Right lobe of liver (tissue), 6 donors: ENCODE measurements around the gene ANKRD31. TPM values are rescaled to one million over a fixed set of nuclear protein-coding genes. Genes with fewer than 3 reads are reported as not detected.

Experiments used
- ATAC-seq, 4 donors: fragments of 200-7000 bp; cut with Tn5 transposase; one replicate each; pipeline ENCODE4 v1.9.1; 2020; ENCODE audit warnings: mild to moderate bottlenecking in 4 of 4, moderate library complexity in 4 of 4
- DNase-seq, 3 donors: peaks; one replicate each; pipeline ENCODE4 v3.0.0-alpha.2; 2020
- H3K27ac ChIP-seq, 3 donors: fragments of 200-600 bp; one replicate each; pipeline ENCODE4 v1.8.0; 2022
- H3K27me3 ChIP-seq, 2 donors: fragments of 200-600 bp; one replicate each; pipeline ENCODE4 v1.8.0; 2022
- H3K36me3 ChIP-seq, 4 donors: fragments of 200-600 bp; sonication (generic) in 1 of 4; one replicate each; pipeline versions ENCODE4 v1.5.1 to v1.8.0; 2017 to 2022; ENCODE audit warnings: control low read depth in 1 of 4
- H3K4me1 ChIP-seq, 4 donors: fragments of 200-600 bp; sonication (generic) in 1 of 4; one replicate each; pipeline versions ENCODE4 v1.5.1 to v1.8.0; 2017 to 2022; ENCODE audit warnings: control low read depth in 1 of 4
- H3K4me3 ChIP-seq, 3 donors: fragments of 200-600 bp; one replicate each; pipeline ENCODE4 v1.8.0; 2022
- H3K9me3 ChIP-seq, 4 donors: fragments of 200-600 bp; sonication (generic) in 1 of 4; one replicate each; pipeline versions ENCODE4 v1.5.1 to v1.8.0; 2017 to 2022; ENCODE audit warnings: control low read depth in 1 of 4
- CTCF ChIP-seq, 4 donors: fragments of 200-600 bp in 3 of 4; fragments of 450-650 bp in 1 of 4; IDR thresholded peaks; one replicate each; pipeline versions ENCODE4 v1.5.1 to v1.8.0; 2016 to 2022; ENCODE audit warnings: antibody characterized with exemption in 4 of 4, mild to moderate bottlenecking in 2 of 4
- POLR2A ChIP-seq: fragments of 450-650 bp; IDR thresholded peaks from one replicate; pipeline ENCODE4 v1.6.1; 2017; ENCODE audit warnings: antibody characterized with exemption, mild to moderate bottlenecking
- WGBS: methylation state at CpG from one replicate; pipeline ENCODE4 v1.1.6; 2018; ENCODE audit warnings: low coverage, low lambda C conversion rate; ENCODE audit not compliant: insufficient coverage; ENCODE audit errors: missing lambda C conversion rate; 5-methylcytosine and 5-hydroxymethylcytosine counted together
- intact Hi-C, 2 donors: fragments of 100-400 bp; cut with DNase I; formaldehyde crosslinking; loops; one replicate each; pipeline versions ENCODE4 v1.11.2 to v1.14.1; 2022
- total RNA-seq, 6 experiments: library from RNA; depleted of rRNA in 2 of 6; stranded (reverse); fragments of >200 nt in 2 of 6; fragmentation: NEBNext Ultra II Directional in 3 of 6; extraction: Animal tissue kit (Norgen Biotek cat#: 25700) in 3 of 6; gene quantifications; one replicate each; pipeline versions ENCODE4 v1.1.0 to v1.2.4, GENCODE V29; 2016 to 2023
- donor health status: DM: no; HTN: yes; CAD: no.
- donor health status: DM: no; HTN: no; CAD: no.
- donor health status: DM: no; HTN: no; CAD: no.
- donor health status: DM: no; HTN: yes; CAD: no.
- donor health status: DM: no; HTN: yes; CAD: no.

The ANKRD31 gene
- total RNA-seq, 6 experiments from 2014 or later = 0.02 to 0.15 (median 0.12) TPM; not detected in 1

- H3K4me1 ChIP-seq = no peaks in the 10 kb centered on the region
- intact Hi-C loops = no loop called here
- WGBS = 94% methylated on average over 2 of the region's 2 CpGs
- DNase-seq (no peak), ATAC-seq (no peak)
- H3K4me3 ChIP-seq = no peak overlapping the region
- H3K27me3 ChIP-seq = no peaks in the 10 kb centered on the region
- TF ChIP-seq CTCF (IDR thresholded peaks at IDR 0.05) = no peak
- H3K36me3 ChIP-seq = no peaks in the 10 kb centered on the region
- H3K27ac ChIP-seq = no peak overlapping the region
- H3K9me3 ChIP-seq = no peaks in the 10 kb centered on the region
These were observed 22.3 kb downstream of the ANKRD31 start for GRCh38 chr5:75214409-75214808.

GRCh38 chr5:75203604-75204003 lies 33.1 kb downstream of the ANKRD31 start:
- no peak overlapping the region for H3K4me3 ChIP-seq
- DNase-seq (no peak), ATAC-seq (no peak)
- intact Hi-C loops = no loop called here
- H3K4me1 ChIP-seq = no peaks in the 10 kb centered on the region
- no peaks in the 10 kb centered on the region for H3K9me3 ChIP-seq
- H3K36me3 ChIP-seq = no peaks in the 10 kb centered on the region
- no peaks in the 10 kb centered on the region for H3K27me3 ChIP-seq
- WGBS = 81% methylated on average over 3 of the region's 3 CpGs
- no peak for TF ChIP-seq POLR2A
- TF ChIP-seq CTCF (IDR thresholded peaks at IDR 0.05) = no peak
- H3K27ac ChIP-seq = no peak overlapping the region

GRCh38 chr5:75202935-75203334 lies 33.7 kb downstream of the ANKRD31 start:
- no peaks in the 10 kb centered on the region for H3K36me3 ChIP-seq
- WGBS = 100% methylated on average over 1 of the region's 1 CpG
- H3K27me3 ChIP-seq = no peaks in the 10 kb centered on the region
- no peak for DNase-seq
- no peaks in the 10 kb centered on the region for H3K4me1 ChIP-seq
- intact Hi-C loops = no loop called here
- no peak for TF ChIP-seq POLR2A
- TF ChIP-seq CTCF (IDR thresholded peaks at IDR 0.05) = no peak
- no peak for ATAC-seq
- no peak overlapping the region for H3K4me3 ChIP-seq
- H3K9me3 ChIP-seq = no peaks in the 10 kb centered on the region
- H3K27ac ChIP-seq = no peak overlapping the region

GRCh38 chr5:75200776-75201175 lies 35.9 kb downstream of the ANKRD31 start:
- 93% methylated on average over 3 of the region's 4 CpGs for WGBS

More at GRCh38 chr5:75200776-75201175, 35.9 kb downstream of the ANKRD31 start:
- Histone ChIP-seq H3K27me3 (no peaks in the 10 kb centered on the region), H3K4me3 (no peak overlapping the region), H3K4me1 (no peaks in the 10 kb centered on the region), H3K27ac (no peak overlapping the region), H3K9me3 (no peaks in the 10 kb centered on the region), H3K36me3 (no peaks in the 10 kb centered on the region)
- ATAC-seq (no peak), DNase-seq (no peak)
- TF ChIP-seq CTCF (IDR thresholded peaks at IDR 0.05) (no peak), POLR2A (no peak)
- intact Hi-C loops = no loop called here
